ENCODE results near the gene HTR6.
A peak's percentile ranks its signal among the peaks of the same experiment; 100 is the strongest.

The HTR6 gene

GRCh38 chr1:19639999-19640362, 24.7 kb upstream of the HTR6 start:
- DNase-seq: no peak

GRCh38 chr1:19640363-19641316, 24.0 kb upstream of the HTR6 start:
- DNase-seq: no peak

GRCh38 chr1:19643121-19643520, 21.6 kb upstream of the HTR6 start:
- DNase-seq: no peak

- DNase-seq: peak; percentile 61
These were observed 20.9 kb upstream of the HTR6 start, which contains the start of gene NBL1 for GRCh38 chr1:19643602-19644394. Gene NBL1, plus strand, starts transcription at chr1:19644311. Its CDS starts 10,720 bp downstream, at chr1:19655031.

- no peak for DNase-seq
These were observed 20.3 kb upstream of the HTR6 start for GRCh38 chr1:19644395-19644680.

- no peak for DNase-seq
These were observed 19.8 kb upstream of the HTR6 start for GRCh38 chr1:19644681-19645410.

- no peak for DNase-seq
These were observed 19.0 kb upstream of the HTR6 start for GRCh38 chr1:19645411-19646251.

- no peak for DNase-seq
These were observed 18.0 kb upstream of the HTR6 start for GRCh38 chr1:19646377-19647319.

GRCh38 chr1:19647643-19648042, 17.0 kb upstream of the HTR6 start:
- DNase-seq: no peak

- DNase-seq: no peak
These were observed 16.4 kb upstream of the HTR6 start for GRCh38 chr1:19648239-19648638.

GRCh38 chr1:19648689-19649088, 16.0 kb upstream of the HTR6 start:
- no peak for DNase-seq

GRCh38 chr1:19650416-19651140, 14.1 kb upstream of the HTR6 start:
- no peak for DNase-seq

- no peak for DNase-seq
These were observed 13.4 kb upstream of the HTR6 start for GRCh38 chr1:19651141-19651737.

GRCh38 chr1:19654386-19654785, 10.3 kb upstream of the HTR6 start:
- no peak for DNase-seq

- DNase-seq: no peak
These were observed 9.6 kb upstream of the HTR6 start for GRCh38 chr1:19654886-19655717.

GRCh38 chr1:19655718-19656080, 9.0 kb upstream of the HTR6 start:
- DNase-seq: no peak

GRCh38 chr1:19656134-19656779, 8.4 kb upstream of the HTR6 start:
- no peak for DNase-seq

- DNase-seq: no peak
These were observed 7.8 kb upstream of the HTR6 start for GRCh38 chr1:19656780-19657466.

Data from activated T-cell treated with anti-CD3 and anti-CD28 coated beads for 4 hours (primary cell).